Measurements from ENCODE around the gene EXD3.
A peak's percentile ranks its signal among the peaks of the same experiment; 100 is the strongest.
"Not testable (repeated sequence)": the region's sequence is repeated elsewhere in the genome, so short reads cannot be mapped to it uniquely, and the experiment has no call there.

The EXD3 gene

DNA sequence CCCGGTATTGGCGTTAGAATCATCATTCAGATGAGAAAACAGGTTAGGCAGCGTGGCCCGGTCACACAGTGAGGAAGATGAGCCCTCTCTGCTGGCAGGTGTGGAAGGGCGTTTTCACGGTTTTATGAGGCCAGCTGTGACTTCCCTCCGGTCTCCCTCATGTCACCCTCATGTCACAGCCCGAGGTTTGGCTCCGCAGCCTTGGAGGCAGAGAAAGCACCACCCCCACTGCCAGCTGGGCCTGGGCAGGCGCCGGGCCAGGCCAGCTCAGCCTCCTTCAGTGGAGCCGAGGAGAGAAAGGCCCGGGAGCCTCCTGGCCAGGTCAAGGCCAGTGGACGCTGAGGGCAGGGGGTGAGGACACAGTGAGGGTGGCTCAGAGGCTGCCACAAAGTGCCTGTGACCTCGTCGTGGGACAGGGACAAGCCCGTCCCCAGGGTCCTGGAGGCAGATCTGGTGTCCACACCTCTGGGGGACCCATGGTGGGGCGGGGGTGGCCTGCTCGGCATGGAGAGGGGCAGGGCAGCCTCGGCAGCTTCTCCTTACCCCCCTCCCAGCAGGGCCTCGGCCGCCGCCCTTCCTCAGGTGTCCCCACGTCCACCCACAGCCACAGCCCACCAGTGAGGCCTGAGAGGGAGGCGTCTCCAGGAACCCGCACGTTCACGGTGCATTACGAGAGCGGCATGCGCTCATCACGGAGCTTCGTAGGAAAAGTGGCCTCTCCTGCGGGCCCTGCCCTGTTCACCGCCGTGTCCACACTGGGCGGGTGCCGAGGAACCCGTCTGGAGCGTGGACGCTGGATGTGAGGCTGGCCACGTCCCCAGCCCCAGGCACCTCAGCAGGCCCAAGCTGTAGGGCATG is 32.2 kb downstream of the EXD3 start:
- no peak for DNase-seq

DNA sequence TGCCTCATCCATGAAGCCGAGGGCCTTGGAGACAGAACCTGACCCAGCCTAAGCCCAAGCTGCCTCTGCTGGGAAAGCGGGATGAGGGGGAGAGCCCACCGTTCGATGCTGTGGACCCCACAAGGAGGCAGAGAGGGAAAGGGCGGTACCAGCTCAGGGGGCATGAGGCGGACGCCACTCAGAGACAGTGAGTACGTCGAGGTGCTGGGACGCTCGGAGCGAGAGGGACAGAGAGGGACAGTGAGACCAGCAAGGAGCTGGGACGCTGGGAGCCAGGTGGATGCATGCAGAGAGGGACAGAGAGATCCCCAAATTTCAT is 33.6 kb downstream of the EXD3 start:
- no peak for DNase-seq

DNA sequence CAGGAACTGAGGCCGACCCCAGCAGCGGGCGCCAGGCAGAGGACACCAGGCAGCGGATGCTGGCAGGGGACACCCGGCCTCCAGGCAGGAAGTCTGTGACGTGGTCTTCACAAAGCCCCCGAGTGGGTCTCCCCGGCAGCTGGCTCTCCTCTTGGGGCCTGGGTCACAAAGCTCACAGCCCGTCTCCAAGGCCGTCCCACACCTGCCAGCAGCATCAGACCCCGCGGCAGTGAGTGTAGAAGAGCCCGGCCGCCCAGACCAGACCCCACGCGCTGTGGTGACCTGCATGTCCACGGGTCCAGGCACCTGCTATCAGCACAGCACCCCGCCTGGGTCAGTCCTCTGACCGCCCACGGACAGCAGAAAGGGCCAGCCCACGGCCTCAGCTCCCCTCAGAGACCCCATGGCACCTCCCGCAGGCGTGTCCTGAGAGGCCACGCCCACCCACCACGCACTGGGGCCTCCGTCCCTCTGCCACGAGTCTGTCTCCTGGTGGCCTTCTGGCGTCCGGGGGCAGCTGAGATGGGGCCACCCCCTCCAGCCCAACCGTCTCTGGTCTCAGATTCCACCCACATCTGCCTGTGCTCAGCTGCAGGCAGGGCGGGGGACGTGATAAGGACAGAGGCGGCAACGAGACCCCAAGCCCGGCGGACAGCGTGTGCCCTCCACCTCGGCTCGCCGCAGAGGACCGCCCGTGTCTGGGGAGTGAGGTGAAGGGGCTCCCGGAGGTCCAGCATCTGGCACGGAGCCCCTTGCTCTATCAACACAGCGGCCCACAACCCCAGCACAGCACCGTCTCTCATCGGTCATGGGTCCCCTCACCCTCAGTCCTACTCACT is 34.2 kb downstream of the EXD3 start:
- no peak for DNase-seq

DNA sequence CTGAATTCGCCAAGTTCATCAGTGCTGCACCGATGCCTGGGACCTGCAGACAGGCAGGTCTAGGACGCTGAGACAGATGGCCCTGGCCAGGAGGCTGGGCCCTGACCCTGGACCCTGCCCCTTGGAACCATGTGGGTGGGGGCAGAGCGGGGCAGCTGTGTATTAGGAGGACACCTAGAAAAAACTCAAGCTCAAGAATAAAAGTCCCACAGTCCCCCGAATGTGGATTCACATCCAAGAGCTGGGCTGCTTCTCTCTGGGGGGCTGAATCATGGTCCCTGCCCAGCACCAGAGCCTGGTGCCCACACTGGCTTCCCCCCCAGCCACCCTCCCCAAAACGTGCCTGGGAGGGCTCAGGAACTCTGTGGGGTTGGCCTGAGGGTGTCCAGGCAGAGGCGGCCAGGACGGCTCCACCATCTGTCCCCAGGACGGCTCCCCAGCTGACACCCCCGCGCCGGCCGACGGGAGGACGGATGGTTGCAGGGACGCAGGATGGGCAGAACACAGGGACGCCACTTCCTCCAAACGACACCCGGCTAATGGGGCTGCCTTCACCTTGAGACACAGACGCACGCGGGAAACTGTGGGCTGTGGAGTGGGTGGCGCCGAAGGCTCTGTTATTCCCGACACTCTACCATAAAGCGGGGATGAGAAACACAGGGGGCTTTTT is 34.9 kb downstream of the EXD3 start:
- no peak for DNase-seq

DNA sequence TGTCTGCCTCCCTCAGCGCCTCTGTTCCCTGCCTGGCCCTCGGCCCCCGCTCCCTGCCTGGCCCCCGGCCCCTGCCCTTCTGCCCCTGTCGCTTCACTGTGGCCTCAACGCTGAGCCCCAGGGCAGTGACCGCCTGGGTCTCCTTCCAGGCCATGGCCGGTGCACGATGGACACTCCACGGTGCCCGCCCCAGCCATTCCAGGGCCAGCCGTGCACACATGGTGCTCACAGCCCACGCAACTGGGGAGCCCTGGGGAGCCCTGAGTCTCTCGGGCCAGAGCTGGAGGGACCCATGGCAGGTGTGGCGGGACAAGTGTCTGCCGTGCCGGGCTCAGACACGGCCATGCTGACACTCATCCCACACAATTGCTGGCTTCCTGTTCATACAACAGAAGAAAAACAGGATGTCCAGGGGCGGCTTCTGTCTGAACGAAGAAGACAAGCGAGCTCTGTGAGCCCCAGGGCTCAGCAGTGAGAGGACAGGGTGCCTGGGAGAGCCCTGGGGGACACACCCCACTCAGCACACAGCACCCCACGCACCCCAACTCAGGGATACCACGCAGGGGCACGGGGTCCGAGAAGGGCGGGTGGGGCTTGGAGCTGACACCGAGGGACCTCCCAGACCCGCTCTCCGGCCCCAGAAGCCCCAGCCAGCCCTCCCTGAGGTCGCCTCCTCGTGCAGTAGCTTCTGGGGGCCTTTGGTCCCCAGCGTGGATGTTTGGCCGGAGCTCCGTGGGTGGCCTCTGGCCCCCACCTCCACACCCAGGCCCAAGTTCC is 35.7 kb downstream of the EXD3 start:
- peak; percentile 63 for DNase-seq

DNA sequence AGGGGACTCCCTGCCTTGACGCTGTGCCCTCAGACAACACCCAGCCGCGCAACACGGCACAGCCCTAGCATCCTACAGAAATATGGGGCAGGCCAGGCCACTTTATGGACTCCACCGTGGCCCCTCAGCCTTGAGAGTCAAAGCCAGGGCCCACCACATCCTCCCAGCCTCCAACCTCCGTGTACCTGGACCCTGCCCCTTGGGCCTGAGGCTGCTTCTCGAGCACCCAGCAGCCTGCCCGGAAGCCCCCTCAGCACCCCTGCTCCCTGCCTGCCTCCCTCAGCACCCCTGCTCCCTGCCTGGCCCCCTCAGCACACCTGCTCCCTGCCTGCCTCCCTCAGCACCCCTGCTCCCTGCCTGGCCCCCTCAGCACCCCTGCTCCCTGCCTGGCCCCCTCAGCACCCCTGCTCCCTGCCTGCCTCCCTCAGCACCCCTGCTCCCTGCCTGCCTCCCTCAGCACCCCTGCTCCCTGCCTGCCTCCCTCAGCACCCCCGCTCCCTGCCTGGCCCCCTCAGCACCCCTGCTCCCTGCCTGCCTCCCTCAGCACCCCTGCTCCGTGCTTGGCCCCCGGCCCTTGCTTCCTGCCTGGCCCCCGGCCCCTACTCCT is 36.4 kb downstream of the EXD3 start:
- not testable (repeated sequence) for DNase-seq

DNA sequence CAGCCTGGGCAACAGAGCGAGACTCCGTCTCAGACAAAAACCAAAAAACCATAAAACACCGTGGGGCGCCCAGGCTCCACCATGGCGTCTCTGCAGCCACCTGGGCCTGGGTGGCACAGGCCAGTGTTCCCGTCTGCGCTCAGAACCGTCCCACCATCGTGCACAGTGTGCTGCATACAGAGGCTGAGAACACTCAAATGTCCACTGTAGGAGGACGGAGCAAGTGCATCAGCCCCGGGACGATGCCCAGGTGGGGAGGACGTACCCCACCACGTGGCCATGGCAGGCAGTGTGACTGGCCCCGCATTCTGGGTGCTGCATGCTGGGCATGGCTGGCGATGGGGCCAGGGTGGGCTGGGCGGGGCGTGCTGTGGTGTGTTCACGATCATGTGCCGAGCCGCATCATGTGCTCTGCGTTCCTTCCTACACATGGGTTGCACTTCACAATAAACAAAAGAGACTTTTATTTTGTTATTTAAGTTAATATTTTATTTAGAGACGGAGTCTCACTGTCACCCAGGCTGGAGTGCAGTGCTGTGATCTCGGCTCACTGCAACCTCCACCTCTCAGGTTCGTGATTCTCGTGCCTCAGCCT is 37.8 kb downstream of the EXD3 start:
- no peak for DNase-seq

DNA sequence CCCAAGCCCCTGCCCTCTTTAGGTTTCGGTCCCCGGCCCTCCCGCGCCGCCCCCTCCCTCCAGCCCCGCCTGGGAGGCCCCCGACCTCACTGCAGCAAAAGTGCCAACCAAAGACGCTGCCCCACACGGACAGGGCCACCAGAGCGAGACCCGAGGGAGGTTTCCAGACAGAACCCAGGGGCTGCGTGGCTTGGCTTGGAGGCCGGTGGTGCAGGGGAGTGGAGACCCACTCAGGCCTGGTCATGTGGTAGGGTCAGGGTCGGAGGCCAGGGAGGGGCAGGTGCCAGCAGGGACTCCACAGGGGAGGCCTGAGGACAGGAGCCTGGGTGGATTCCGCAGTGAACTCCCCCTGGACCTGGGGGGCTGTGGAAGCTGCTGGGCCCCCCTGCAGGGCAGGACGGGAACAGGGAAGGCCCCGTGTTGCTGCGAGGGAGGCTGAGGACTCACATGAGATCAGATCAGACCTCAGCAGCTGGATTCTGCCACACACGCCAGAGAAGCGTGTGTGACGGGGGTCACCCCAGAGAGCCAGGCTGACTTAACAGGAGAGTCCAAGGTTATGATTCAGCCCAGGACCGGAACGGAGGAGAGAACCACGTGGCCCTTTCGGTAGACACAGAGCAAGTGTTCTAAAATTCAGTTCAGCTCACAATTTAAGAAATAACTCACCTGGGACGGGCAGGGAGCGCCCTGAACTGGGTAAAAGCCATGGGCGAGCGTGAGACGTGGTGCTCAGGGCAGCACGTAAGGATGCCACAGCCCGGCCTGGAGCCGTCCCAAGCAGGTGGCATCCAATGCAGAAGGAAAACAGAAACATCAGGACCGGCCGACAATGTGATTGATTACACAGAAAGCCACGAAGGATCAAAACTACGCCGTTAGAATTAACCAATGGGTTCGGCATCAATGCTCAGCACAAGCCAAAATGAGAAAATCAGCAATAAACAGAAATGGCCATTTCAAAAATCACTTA is 38.9 kb downstream of the EXD3 start:
- no peak for DNase-seq

DNA sequence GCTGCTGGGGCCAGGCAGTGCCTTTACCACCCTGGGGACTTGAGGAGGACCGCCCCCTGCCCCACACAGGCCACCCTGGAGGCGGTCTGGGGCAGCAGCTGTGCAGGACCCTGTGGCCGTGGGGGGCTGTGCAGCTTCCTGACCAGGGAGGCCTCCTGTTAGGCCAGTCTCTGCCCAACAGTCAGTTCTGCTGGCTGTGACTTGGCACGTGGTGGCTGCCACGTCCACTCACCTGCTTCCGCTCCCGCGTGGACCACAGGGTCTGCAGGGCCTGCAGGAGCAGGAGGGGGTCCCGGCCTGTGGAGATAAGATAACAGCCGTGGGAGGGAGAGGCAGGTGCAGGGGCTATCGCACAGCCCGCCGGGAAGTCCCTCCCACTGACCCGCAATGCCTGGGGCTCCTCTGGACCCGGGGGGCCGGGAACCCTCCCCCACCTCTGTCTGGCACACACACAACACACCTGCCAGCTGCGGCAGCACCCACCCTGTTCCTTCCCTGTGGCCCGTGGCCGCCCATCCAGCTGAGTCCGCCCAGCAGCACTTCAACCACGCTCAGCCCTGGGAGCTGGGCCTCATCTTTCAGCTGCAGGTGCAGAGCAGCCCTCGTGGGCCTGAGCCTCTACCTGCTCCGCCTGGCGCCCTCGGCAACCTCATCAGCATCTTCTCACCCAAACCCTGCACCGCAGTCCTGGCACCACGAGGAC is 39.7 kb downstream of the EXD3 start:
- no peak for DNase-seq

DNA sequence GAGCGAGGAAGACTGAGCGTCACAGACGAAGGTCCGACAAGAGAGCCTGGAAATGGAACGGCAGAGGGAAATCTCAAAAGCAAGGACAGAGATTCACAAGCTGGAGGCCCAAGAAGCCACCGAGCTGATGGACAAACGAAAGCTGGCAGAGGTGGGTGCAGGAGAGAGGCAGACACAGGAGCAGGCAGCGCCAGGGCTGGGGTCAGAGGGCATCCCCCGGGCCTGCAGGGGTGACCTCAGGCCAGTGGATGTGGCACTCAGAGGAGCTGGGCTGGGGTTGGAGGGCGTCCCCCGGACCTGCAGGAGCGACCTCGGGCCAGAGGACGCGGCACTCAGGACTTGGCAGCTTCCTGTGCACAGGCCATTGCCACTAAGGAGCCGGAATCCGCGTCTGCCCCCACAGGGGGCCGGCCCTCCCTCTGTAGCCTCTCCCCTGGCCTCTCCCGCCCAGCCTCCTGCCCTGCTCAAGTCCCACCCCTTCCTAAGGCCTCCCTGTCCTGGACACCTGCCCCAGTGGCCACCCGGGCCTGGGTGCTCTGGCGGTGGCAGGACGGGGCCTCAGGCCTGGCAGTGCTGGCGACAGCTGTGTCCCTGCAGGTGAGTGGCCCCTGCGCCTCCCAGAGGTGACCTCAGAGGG is 40.4 kb downstream of the EXD3 start:
- DNase-seq = no peak

DNA sequence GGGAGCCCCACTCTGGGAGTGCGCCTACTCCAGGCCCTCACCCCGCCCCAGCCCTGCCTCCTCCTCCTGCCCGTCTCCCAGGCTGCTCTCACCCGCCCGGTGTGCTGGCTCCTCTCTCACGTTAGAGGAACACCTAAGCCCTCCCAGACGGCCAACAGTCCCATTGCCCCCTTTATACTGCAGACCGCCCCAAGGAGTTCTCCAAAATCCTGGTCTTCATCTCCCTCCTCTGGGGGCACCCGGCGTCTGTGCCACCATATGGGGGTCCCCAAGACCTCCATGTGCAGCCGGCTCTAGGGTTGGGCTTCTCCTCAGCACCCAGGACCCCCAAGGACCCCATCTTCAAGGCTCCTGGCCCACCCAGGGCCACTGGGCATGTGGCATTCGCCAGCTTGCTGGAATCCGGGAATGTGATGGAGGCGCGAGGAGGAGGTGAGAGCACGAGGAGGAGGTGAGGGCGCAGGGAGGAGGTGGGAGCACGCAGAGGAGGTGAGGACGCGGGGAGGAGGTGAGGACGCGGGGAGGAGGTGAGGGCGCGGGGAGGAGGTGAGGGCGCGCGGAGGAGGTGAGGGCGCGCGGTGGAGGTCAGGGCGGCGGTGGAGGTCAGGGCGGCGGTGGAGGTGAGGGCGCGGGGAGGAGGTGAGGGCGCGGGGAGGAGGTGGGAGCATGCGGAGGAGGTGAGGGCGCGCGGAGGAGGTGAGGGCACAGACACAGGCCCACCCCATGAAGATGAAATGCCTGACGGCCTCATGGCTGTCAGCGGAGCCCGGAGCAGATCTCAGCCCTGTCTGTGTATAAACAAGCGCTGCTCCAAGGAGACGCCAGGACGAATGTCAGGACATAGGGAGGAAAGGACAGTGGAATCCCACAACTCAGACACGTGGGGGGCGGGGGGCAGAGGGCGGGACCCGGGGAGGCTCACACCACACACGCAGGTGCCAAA is 41.2 kb downstream of the EXD3 start:
- DNase-seq = no peak

DNA sequence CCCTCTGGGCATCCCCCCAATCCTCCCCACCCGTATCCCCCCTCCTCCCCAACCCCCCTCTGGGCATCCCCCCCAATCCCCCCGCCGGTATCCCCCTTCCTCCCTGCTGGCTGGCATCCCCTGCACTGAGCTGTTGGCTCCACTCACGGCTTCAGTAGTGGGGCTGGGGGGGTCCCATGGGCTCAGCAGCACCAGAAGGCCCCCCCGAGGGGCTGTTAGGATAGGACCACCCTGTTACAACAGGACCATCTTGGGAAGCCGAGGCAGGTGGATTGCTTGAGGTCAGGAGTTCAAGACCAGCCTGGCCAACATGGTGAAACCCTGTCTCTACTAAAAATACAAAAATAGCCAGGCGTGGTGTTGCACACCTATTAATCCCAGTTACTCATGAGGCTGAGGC is 42.4 kb downstream of the EXD3 start:
- DNase-seq = no peak

DNA sequence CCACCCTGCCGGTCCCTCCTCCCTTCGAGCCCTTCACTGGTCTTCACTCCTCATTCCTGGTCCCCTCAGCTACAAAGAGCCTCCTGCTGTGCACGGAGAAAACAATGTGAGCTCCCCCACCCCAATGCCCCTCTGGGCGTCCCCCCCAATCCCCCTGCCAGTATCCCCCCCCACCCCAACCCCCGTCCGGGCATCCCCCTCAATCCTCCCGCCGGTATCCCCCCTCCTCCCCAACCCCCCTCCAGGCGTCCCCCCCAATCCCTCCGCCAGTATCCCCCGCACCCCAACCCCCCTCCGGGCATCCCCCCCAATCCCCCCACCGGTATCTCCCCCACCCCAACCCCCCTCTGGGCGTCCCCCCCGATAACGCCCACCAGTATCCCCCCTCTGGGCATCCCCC is 42.8 kb downstream of the EXD3 start:
- no peak for DNase-seq

DNA sequence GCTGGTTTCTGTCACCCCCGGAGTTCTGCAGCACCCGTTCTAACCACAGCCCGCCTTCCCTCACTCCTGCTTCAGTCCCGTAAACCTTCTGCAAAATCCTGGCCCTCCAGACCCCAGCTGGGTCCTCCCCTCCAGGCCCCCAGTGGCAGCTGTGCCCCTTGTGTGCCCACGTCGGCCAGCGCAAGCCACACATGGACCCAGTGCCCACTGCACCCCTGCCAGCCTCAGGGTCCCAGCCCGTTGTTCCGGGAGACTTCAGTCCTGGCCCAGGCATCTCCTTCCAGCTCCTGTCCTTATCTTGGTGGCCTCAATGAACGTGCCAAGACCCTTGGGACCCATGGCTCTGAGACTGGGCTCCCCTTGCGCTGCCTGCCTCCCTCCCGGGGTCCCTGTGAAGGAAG is 43.2 kb downstream of the EXD3 start:
- no peak for DNase-seq

DNA sequence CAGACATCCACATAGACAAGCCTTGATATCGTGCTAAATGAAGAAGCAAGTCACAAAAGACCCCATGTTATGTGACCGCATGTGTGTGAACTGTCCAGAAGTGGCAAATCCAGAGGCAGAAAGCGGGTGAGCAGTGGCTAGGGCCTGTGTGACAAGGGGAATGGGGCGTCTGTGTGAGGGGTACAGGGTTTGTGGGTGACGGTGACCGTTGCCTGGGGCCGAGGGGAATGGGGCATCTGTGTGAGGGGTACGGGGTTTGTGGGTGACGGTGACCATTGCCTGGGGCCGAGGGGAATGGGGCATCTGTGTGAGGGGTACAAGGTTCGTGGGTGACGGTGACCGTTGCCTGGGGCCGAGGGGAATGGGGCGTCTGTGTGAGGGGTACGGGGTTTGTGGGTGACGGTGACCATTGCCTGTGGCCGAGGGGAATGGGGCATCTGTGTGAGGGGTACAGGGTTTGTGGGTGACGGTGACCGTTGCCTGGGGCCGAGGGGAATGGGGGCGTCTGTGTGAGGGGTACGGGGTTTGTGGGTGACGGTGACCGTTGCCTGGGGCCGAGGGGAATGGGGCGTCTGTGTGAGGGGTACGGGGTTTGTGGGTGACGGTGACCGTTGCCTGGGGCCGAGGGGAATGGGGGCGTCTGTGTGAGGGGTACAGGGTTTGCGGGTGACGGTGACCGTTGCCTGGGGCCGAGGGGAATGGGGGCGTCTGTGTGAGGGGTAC is 44.1 kb downstream of the EXD3 start:
- not testable (repeated sequence) for DNase-seq

DNA sequence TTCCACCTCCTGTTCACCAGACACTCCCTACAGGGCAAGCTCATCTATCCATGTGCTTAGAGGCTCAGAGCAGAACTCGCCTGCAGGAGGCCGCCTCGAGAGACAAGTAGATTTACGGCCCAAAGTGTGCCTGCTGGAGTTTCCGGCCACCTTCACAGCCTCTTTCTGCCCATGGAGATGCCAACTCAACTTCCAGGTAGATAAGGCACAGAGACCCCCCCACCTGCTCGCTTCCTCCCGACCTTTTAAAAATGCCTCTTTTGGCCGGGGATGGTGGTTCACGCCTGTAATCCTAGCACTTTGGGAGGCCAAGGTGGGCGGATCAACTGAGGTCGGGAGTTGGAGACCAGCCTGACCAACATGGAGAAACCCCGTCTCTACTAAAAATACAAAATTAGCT is 46.6 kb downstream of the EXD3 start:
- no peak for DNase-seq

DNA sequence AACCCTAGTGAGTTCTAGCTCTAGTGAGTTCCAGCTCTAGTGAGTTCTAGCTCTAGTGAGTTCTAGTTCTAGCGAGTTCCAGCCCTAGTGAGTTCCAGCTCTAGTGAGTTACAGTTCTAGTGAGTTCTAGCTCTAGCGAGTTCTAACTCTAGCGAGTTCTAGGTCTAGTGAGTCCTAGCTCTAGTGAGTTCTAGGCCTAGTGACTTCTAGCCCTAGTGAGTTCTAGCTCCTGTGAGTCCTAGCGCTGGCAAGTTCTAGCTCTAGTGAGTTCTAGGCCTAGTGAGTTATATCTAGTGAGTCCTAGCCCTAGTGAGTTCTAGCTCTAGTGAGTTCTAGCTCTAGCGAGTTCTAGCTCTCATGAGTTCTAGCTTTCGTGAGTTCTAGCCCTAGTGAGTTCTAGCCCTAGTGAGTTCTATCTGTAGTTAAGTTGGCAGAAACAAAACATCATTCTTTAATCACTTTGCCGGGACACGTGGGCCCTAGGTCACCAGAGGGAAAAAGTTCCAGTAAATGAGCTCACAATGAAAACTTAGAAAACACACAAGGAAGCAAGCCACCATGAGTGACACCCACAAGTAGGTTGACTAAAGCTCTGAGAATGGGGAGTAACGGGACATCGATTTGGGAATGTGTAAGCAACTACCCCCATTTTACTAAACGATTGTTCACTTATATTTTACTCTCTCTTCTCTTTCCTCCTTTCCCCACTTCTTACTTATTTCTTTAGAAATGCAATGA is 47.5 kb downstream of the EXD3 start:
- no peak for DNase-seq

Data from CD4-positive, alpha-beta T cell treated with Interleukin-4 for 4 hours (primary cell).